SK-N-SH (cell line): Measurements from ENCODE around the gene SCN2A. TPM values are rescaled to one million over a fixed set of nuclear protein-coding genes. Genes with fewer than 3 reads are reported as not detected.
A peak's percentile ranks its signal among the peaks of the same experiment; 100 is the strongest.

Experiments
- CTCF ChIA-PET: fragments of 300-600, 350-600 bp; formaldehyde crosslinking; extraction: SDS; loops from one replicate; lab custom pipeline; 2021; lab: Yijun Ruan, JAX
- POLR2A ChIA-PET: fragments of 350-600 bp; sonication (Branson Sonifier 250); formaldehyde crosslinking; extraction: SDS; loops from one replicate; lab custom pipeline; 2020; ENCODE audit warnings: antibody characterized with exemption, inconsistent platforms; lab: Yijun Ruan, JAX
- DNase-seq: peaks from one replicate; pipeline ENCODE4 v3.0.0; 2012
- H2AFZ ChIP-seq: fragments of 200-600 bp; sonication (generic); 2 replicates; pipeline ENCODE4 v1.8.1; 2016; ENCODE audit warnings: antibody characterized with exemption, mild to moderate bottlenecking, low read depth
- H3F3A ChIP-seq: fragments of 200-600 bp; sonication (generic); replicated peaks from 2 replicates; pipeline ENCODE3; 2016; ENCODE audit warnings: antibody characterized with exemption, mild to moderate bottlenecking; ENCODE audit not compliant: insufficient read depth
- H3K27ac ChIP-seq, 2 experiments: fragments of 200-500 bp in 1 of 2; fragments of 200-600 bp in 1 of 2; sonication (Bioruptor generic) in 1 of 2; sonication (generic), shearing (Covaris generic) in 1 of 2; 2 replicates each; pipeline versions ENCODE4 v1.5.1 to v1.6.1; 2014 to 2016; ENCODE audit warnings: low read depth in 2 of 2, inconsistent platforms in 1 of 2, low read length in 1 of 2, mild to moderate bottlenecking in 1 of 2, mixed read lengths in 1 of 2
- H3K27me3 ChIP-seq: fragments of 200-600 bp; sonication (generic), shearing (Covaris generic); 2 replicates; pipeline ENCODE4 v1.6.1; 2016; ENCODE audit warnings: mixed run types; ENCODE audit not compliant: insufficient read depth
- H3K36me3 ChIP-seq, 2 experiments: fragments of 200-500 bp in 1 of 2; fragments of 200-600 bp in 1 of 2; sonication (Bioruptor generic) in 1 of 2; sonication (generic) in 1 of 2; replicated peaks in 1 of 2; 2 replicates each; pipeline versions ENCODE3 to v1.5.1; 2014 to 2016; ENCODE audit warnings: low read length in 1 of 2, mild to moderate bottlenecking in 1 of 2; ENCODE audit not compliant: insufficient read depth in 2 of 2, control insufficient read depth in 1 of 2
- H3K4me1 ChIP-seq, 2 experiments: fragments of 200-500 bp in 1 of 2; fragments of 200-600 bp in 1 of 2; sonication (Bioruptor generic) in 1 of 2; sonication (generic), shearing (Covaris generic) in 1 of 2; 2 replicates each; pipeline versions ENCODE4 v1.5.1 to v1.6.1; 2014 to 2016; ENCODE audit warnings: low read depth in 1 of 2, low read length in 1 of 2, mixed run types in 1 of 2; ENCODE audit not compliant: insufficient read depth in 2 of 2, control insufficient read depth in 1 of 2
- H3K4me2 ChIP-seq: fragments of 200-600 bp; sonication (generic), shearing (Covaris generic); 2 replicates; pipeline ENCODE4 v1.6.1; 2017; ENCODE audit warnings: mixed run types
- H3K4me3 ChIP-seq, 2 experiments: fragments of 200-500 bp in 1 of 2; fragments of 200-600 bp in 1 of 2; sonication (Bioruptor generic) in 1 of 2; sonication (generic), shearing (Covaris generic) in 1 of 2; 2 replicates each; pipeline versions ENCODE4 v1.5.1 to v1.8.1; 2014 to 2016; ENCODE audit warnings: low read depth in 2 of 2, inconsistent platforms in 1 of 2, low read length in 1 of 2, mild to moderate bottlenecking in 1 of 2, mixed read lengths in 1 of 2, moderate library complexity in 1 of 2
- H3K79me2 ChIP-seq: fragments of 200-600 bp; sonication (generic); 2 replicates; pipeline ENCODE4 v1.8.1; 2017; ENCODE audit warnings: mild to moderate bottlenecking; ENCODE audit not compliant: insufficient read depth
- H3K9ac ChIP-seq: fragments of 200-600 bp; sonication (generic); 2 replicates; pipeline ENCODE4 v1.6.1; 2017; ENCODE audit warnings: mixed run types
- H3K9me2 ChIP-seq: fragments of 200-600 bp; sonication (generic); 2 replicates; pipeline ENCODE4 v1.6.1; 2017; ENCODE audit warnings: mixed run types
- H3K9me3 ChIP-seq: fragments of 200-600 bp; sonication (generic); 2 replicates; pipeline ENCODE4 v1.6.1; 2017; ENCODE audit warnings: mixed run types, mild to moderate bottlenecking, moderate library complexity
- H4K20me1 ChIP-seq: fragments of 200-600 bp; sonication (generic); 2 replicates; pipeline ENCODE4 v1.6.1; 2017; ENCODE audit warnings: mild to moderate bottlenecking, mixed run types; ENCODE audit not compliant: insufficient read depth
- CHD2 ChIP-seq: fragments of 150-350 bp; IDR thresholded peaks from 2 replicates; pipeline ENCODE4 v1.6.1; 2018; ENCODE audit warnings: low read length; ENCODE audit not compliant: partially characterized antibody
- ELF1 ChIP-seq: IDR thresholded peaks from 2 replicates; pipeline ENCODE4 v1.4.0; 2012
- EZH2phosphoT487 ChIP-seq: fragments of 200-600 bp; sonication (generic); IDR thresholded peaks from 2 replicates; pipeline ENCODE4 v1.6.1; 2017; ENCODE audit warnings: low read depth, mixed run types, mild to moderate bottlenecking, antibody characterized with exemption, moderate library complexity, borderline replicate concordance
- FOSL2 ChIP-seq: IDR thresholded peaks from 2 replicates; pipeline ENCODE4 v1.4.0; 2012; ENCODE audit warnings: low read depth, mild to moderate bottlenecking, moderate library complexity, borderline replicate concordance
- FOXJ3 ChIP-seq: sonication (generic); formaldehyde crosslinking; IDR thresholded peaks from 2 replicates; pipeline ENCODE4 v1.5.1; 2020; ENCODE audit warnings: mild to moderate bottlenecking, missing genetic modification reagents
- FOXM1 ChIP-seq: IDR thresholded peaks from 2 replicates; pipeline ENCODE4 v1.4.0; 2012; ENCODE audit warnings: low read depth, mild to moderate bottlenecking
- MXI1 ChIP-seq: IDR thresholded peaks from 2 replicates; pipeline ENCODE4 v1.6.1; 2012; ENCODE audit warnings: mild to moderate bottlenecking, low read depth, low read length, improper control_type of control experiment
- NRF1 ChIP-seq: IDR thresholded peaks from 2 replicates; pipeline ENCODE4 v1.6.1; 2012; ENCODE audit warnings: low read depth, mild to moderate bottlenecking, low read length
- REST ChIP-seq: IDR thresholded peaks from 2 replicates; pipeline ENCODE4 v1.6.1; 2012; ENCODE audit warnings: mild to moderate bottlenecking, low read depth, low read length, moderate library complexity
- RXRA ChIP-seq: IDR thresholded peaks from 2 replicates; pipeline ENCODE4 v1.4.0; 2012; ENCODE audit warnings: low read depth, mild to moderate bottlenecking, borderline replicate concordance
- SIN3A ChIP-seq: IDR thresholded peaks from 2 replicates; pipeline ENCODE4 v1.6.1; 2012; ENCODE audit warnings: low read depth, mild to moderate bottlenecking, low read length, moderate library complexity, borderline replicate concordance
- TCF12 ChIP-seq: IDR thresholded peaks from 2 replicates; pipeline ENCODE4 v1.4.0; 2012
- WGBS: methylation state at CpG from one replicate; pipeline ENCODE4 v1.1.6; 2017; ENCODE audit warnings: low lambda C conversion rate; 5-methylcytosine and 5-hydroxymethylcytosine counted together
- polyA plus RNA-seq, 3 experiments: library from polyadenylated mRNA; depleted of rRNA; stranded (reverse); fragments of >200 nt; gene quantifications; 2 replicates each; pipeline ENCODE4 v1.2.3, GENCODE V29; 2012
- TF ChIP-seq, protein P1 (sequence below): IDR thresholded peaks from 2 replicates; pipeline ENCODE4 v1.4.0; 2012; ENCODE audit warnings: low read depth, borderline replicate concordance
- TF ChIP-seq, protein P2 (sequence below): IDR thresholded peaks from 2 replicates; pipeline ENCODE4 v1.4.0; 2012; ENCODE audit warnings: low read depth
- TF ChIP-seq, protein P3 (sequence below): fragments of 200-600 bp; sonication (generic); IDR thresholded peaks from 2 replicates; pipeline ENCODE4 v1.6.1; 2017; ENCODE audit warnings: antibody characterized with exemption, mild to moderate bottlenecking, moderate library complexity

Gene SCN2A
- polyA plus RNA-seq, 1 of the 3 experiments (the other 2 are of a cell fraction), result 5.1 TPM

DNA sequence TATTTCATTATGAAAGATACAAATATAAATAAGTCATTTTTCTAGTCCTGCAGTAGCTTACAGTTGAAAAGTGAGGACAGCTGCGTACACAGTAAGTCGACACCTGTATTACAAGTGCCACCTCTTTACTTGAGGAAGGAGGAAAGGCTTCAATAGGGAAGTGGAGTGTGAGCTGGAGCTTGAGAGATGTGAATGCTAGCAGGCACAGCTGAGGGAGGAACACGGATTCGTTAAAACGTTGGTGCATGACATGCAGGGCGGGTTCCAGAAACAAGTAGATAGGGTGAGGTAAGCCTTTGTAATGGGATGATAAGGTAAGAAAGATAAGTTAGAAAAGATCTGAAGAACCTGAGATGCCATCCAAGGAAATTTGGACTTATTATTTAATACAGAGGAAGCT, 132.1 kb downstream of the SCN2A start:
- CTCF ChIA-PET, result interaction anchor here (0.8 kb wide), 1 partner anchor 503 kb away, joined by 3 read pairs; no protein-coding TSS in a partner anchor
- H3K9me2 ChIP-seq, result no peaks in the 10 kb centered on the region
- H3K36me3 ChIP-seq, result peaks cover 11 to 19% of the 10 kb centered on the region in 2 experiments
- H3K4me2 ChIP-seq, result no peak overlapping the region
- H4K20me1 ChIP-seq, result no peaks in the 10 kb centered on the region
- H3K27ac ChIP-seq, result no peak overlapping the region
- no peaks in the 10 kb centered on the region for H3K9me3 ChIP-seq
- H3K4me1 ChIP-seq, result peaks cover 14 to 20% of the 10 kb centered on the region in 2 experiments; a peak in 3 of 4 replicates
- no peak for DNase-seq
- TF ChIP-seq TCF12 (no peak), FOXJ3 (CRISPR knock-in tag) (no peak), NRF1 (no peak), SIN3A (no peak), FOSL2 (no peak), ELF1 (no peak), MXI1 (no peak)
- TF ChIP-seq, protein P1, sequence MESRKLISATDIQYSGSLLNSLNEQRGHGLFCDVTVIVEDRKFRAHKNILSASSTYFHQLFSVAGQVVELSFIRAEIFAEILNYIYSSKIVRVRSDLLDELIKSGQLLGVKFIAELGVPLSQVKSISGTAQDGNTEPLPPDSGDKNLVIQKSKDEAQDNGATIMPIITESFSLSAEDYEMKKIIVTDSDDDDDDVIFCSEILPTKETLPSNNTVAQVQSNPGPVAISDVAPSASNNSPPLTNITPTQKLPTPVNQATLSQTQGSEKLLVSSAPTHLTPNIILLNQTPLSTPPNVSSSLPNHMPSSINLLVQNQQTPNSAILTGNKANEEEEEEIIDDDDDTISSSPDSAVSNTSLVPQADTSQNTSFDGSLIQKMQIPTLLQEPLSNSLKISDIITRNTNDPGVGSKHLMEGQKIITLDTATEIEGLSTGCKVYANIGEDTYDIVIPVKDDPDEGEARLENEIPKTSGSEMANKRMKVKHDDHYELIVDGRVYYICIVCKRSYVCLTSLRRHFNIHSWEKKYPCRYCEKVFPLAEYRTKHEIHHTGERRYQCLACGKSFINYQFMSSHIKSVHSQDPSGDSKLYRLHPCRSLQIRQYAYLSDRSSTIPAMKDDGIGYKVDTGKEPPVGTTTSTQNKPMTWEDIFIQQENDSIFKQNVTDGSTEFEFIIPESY, result no peak
- TF ChIP-seq, protein P2, sequence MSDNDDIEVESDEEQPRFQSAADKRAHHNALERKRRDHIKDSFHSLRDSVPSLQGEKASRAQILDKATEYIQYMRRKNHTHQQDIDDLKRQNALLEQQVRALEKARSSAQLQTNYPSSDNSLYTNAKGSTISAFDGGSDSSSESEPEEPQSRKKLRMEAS, result no peak
- TF ChIP-seq, protein P3, sequence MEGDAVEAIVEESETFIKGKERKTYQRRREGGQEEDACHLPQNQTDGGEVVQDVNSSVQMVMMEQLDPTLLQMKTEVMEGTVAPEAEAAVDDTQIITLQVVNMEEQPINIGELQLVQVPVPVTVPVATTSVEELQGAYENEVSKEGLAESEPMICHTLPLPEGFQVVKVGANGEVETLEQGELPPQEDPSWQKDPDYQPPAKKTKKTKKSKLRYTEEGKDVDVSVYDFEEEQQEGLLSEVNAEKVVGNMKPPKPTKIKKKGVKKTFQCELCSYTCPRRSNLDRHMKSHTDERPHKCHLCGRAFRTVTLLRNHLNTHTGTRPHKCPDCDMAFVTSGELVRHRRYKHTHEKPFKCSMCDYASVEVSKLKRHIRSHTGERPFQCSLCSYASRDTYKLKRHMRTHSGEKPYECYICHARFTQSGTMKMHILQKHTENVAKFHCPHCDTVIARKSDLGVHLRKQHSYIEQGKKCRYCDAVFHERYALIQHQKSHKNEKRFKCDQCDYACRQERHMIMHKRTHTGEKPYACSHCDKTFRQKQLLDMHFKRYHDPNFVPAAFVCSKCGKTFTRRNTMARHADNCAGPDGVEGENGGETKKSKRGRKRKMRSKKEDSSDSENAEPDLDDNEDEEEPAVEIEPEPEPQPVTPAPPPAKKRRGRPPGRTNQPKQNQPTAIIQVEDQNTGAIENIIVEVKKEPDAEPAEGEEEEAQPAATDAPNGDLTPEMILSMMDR, result no peak
- TF ChIP-seq, all 33 proteins: peak for 0
- Histone ChIP-seq H2AFZ (no peak overlapping the region), H3F3A (peaks cover 15% of the 10 kb centered on the region), H3K27me3 (no peaks in the 10 kb centered on the region), H3K9ac (no peak overlapping the region), H3K79me2 (no peaks in the 10 kb centered on the region), H3K4me3 (no peak overlapping the region)
- POLR2A ChIA-PET, result no interaction called here
- WGBS, result 93% methylated on average over 6 of the region's 6 CpGs

DNA sequence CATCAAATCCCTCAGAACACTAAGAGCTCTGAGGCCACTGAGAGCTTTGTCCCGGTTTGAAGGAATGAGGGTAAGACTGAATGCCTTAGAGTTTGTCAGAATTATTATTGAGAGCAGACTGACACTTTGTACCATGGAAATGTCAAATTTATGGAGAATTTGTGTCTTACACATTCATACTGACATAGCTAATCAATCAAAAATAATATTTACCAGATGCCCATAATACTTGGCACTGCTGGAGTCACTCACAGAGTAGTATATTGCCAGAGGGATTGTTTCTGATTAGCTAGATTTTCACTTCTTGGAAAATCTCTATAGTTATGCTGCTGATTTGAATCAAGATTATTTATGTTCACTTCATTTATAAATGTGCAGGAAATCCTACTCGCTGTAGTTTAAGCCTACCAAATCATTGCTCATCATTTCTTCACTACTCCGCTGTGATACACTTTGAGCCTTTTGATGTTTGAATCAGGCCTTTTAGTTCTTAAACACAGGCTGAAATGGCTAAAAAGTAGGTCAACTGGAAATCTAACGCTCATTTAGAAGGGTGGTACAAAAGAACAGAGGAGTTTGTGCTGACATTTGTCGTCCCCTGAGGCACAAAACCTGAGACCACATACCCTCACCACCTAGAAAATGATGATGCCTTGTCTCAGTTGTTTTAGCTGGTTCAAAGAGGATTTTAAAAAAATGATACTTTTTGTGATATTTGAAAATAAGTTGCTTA, 134.2 kb downstream of the SCN2A start:
- Histone ChIP-seq H3K79me2 (no peaks in the 10 kb centered on the region), H3K9me3 (no peaks in the 10 kb centered on the region), H3K27ac (peak overlapping the region; percentile 72 to 81), H2AFZ (peak overlapping the region; percentile 38; the same call in 1 of the 2 replicates), H3K4me3 (no peak overlapping the region), H3K4me2 (peak overlapping the region; percentile 28; the same call in 1 of the 2 replicates), H3K9ac (no peak overlapping the region), H3K4me1 (peaks cover 20 to 24% of the 10 kb centered on the region in 2 experiments; a peak in 3 of 4 replicates), H3K9me2 (no peaks in the 10 kb centered on the region), H3K27me3 (no peaks in the 10 kb centered on the region), H3K36me3 (peaks cover 3 to 16% of the 10 kb centered on the region in 2 experiments), H3F3A (peaks cover 15% of the 10 kb centered on the region), H4K20me1 (no peaks in the 10 kb centered on the region)
- WGBS, result 16% methylated on average over 5 of the region's 5 CpGs
- no peak for DNase-seq
- ChIA-PET CTCF (interaction anchor here (1.0 to 1.8 kb wide), 2 partner anchors 9 to 134 kb away, joined by 3 to 7 read pairs; partner anchors contain the start of gene SCN2A), POLR2A (no interaction called here)
- TF ChIP-seq REST (no peak), MXI1 (no peak), EZH2phosphoT487 (no peak), CHD2 (peak; percentile 30), FOXJ3 (CRISPR knock-in tag) (no peak), FOXM1 (peak; percentile 75; the same call in 1 of the 2 replicates), RXRA (no peak), NRF1 (no peak)
- TF ChIP-seq, protein P3, result no peak
